PC-9 (cell line): ENCODE measurements around the gene CPA4.
"Not testable (repeated sequence)": the region's sequence is repeated elsewhere in the genome, so short reads cannot be mapped to it uniquely, and the experiment has no call there.

Source experiments
- EZH2 ChIP-seq: fragments of 200-600 bp; sonication (generic); IDR thresholded peaks from 2 replicates; pipeline ENCODE4 v1.8.0; 2017; ENCODE audit warnings: antibody characterized with exemption, low read depth
- TF ChIP-seq, protein P1 (sequence below): fragments of 200-600 bp; sonication (generic); conservative IDR thresholded peaks from 2 replicates; pipeline ENCODE4 v1.6.1; 2017; ENCODE audit warnings: mixed run types, antibody characterized with exemption, mild to moderate bottlenecking, moderate library complexity

DNA sequence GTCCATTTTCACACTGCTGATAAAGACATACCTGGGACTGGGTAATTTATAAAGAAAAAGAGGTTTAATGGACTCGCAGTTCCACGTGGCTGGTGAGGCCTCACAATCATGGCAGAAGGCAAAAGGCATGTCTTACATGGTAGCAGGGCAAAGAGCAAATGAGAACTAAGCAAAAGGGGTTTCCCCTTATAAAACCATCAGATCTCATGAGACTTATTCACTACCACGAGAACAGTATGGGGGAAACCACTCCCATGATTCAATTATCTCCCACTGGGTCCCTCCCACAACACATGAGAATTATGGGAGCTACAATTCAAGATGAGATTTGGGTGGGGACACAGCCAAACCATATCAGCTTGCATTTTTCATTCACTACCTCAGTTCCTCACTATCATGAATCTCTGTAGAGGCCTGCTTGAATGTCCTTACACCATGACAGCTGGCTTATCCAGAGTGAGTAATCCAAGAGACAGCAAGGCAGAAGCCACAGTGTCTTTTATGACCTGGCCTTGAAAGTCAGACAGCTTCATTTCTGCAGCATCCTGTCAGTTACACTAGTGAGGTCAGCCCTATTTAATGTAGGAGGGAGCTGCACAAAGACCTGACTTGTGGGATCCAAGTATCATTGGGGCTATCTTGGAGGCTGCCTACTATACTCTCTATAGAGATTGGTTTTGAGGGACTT is 28.7 kb downstream of the CPA4 start:
- TF ChIP-seq, protein P1, sequence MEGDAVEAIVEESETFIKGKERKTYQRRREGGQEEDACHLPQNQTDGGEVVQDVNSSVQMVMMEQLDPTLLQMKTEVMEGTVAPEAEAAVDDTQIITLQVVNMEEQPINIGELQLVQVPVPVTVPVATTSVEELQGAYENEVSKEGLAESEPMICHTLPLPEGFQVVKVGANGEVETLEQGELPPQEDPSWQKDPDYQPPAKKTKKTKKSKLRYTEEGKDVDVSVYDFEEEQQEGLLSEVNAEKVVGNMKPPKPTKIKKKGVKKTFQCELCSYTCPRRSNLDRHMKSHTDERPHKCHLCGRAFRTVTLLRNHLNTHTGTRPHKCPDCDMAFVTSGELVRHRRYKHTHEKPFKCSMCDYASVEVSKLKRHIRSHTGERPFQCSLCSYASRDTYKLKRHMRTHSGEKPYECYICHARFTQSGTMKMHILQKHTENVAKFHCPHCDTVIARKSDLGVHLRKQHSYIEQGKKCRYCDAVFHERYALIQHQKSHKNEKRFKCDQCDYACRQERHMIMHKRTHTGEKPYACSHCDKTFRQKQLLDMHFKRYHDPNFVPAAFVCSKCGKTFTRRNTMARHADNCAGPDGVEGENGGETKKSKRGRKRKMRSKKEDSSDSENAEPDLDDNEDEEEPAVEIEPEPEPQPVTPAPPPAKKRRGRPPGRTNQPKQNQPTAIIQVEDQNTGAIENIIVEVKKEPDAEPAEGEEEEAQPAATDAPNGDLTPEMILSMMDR = not testable (repeated sequence)
- TF ChIP-seq EZH2 = not testable (repeated sequence)
